RKO (cell line): ENCODE measurements around the gene SMG6.
"Not testable (repeated sequence)": the region's sequence is repeated elsewhere in the genome, so short reads cannot be mapped to it uniquely, and the experiment has no call there.

Experiments used
- DNase-seq: peaks from one replicate; pipeline ENCODE4 v3.0.0-alpha.2; 2016; ENCODE audit warnings: low spot score

SMG6 gene

DNA sequence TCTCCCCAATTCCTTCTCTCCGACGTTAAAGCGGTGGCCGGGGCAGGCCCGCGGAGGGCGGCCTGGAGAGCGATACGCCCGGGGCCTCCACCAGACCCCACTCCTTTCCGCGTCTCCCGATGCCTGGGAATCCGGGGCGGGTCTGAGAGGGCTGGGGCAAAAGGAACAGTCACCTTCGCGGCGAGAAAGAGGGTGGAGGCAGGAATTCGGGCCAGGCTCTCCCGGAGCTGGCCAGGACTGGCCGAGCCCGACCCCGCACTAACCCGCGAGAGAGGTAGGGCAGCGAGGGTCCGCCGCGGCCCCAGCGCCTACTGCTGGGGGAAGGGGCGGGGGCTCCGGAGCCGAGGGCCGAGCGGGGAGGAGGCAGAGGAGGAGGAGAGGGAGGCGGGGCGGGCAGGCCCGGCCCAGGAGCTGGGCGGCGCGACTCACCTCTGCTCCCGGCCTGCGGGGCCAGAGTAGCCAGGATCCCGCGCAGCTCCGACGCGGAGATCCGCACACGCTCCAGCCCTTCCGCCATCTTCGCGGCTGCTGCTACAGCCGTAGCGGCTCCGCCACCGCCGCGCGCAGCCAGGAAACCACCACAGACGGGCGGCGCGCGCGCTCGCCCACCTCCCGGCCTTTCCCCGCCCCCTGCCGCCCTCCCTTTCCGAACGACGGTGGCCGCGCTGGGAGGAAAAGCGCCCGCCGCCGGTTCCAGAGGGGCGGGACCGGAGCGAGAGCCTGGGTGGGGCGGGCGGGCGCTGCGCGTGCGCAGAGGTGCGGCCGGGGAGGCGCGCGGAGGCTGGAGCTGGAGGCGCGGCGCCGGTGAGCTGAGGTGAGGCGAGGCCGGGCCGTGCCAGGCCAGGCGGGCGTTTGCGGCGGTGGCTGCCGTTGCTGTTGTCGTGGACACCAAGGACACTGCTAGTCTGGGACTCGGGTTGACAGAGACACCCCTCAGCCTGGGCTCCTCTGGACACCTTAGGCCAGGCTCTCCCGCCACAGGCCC is at the start of gene SMG6, which contains the start of gene SRR:
Gene SMG6 (minus strand): TSS at position 582 of the 985 bp plus-strand sequence. CDS start 65 bp downstream, at position 517.
Gene SRR (plus strand): TSS at position 747 of the 985 bp plus-strand sequence. CDS start 11,611 bp downstream, outside the sequence.
- peak; percentile 86 for DNase-seq

DNA sequence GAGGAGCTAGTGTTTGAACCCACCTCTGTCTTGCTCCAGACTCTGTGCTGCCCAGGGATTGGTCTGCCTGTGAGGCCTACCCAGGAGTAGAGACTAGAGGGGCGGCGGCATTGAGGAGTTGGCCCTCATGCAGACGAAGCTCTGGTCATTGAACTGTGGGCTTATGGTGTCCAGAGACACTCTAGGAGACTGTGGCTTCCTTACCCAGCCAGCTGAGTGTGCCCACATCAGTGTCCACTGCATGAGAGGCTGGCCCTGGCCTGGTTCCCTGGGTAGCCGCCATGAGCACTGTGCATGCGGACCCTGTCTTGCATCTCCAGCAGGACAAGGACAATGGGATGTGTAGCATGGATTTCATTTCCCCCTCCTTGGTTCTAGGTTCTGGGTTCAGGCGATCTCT is 47.7 kb upstream of the SMG6 start:
- DNase-seq, result no peak

DNA sequence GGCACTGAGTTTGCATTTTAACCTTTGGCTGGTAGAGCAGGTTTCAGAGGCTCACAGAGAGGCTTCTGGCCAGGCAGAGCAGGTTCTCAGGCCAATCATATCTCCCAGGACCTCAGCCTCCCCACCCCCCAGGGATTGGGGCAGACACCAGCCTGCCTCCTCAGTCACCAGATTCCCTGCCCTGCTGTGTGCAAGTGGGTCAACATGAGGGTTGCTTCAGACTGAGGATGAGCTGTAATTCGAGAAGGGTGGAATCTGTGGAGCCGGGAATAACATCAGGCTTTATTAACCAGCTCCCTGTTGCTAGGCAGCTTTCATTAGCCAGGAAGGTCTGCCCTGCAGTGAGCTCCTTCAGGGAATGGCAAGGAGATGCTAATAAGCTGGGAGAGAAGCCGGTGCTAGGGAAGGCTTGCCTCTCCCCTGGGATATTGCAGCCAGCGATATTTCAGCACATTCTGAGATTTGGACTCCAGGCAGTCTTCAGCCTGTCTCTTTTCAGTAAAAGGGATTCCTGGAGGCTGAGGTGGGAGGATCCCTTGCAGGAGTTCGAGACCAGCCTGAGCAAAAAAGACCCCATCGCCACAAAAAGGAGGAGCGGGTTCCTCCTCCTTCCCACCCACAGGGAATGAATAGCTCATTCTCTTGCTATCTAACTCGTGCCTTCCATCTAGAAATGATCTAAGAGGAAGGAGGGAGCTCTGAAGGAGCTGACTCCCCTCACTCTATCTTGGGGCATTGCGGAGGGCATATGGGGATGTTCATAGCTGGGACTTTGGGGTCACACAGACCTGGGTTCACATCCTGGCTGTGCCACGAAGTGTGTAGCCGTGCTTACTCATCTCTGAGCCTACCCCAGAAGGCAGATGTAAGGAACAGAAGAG is 44.5 kb upstream of the SMG6 start:
- DNase-seq, result no peak

DNA sequence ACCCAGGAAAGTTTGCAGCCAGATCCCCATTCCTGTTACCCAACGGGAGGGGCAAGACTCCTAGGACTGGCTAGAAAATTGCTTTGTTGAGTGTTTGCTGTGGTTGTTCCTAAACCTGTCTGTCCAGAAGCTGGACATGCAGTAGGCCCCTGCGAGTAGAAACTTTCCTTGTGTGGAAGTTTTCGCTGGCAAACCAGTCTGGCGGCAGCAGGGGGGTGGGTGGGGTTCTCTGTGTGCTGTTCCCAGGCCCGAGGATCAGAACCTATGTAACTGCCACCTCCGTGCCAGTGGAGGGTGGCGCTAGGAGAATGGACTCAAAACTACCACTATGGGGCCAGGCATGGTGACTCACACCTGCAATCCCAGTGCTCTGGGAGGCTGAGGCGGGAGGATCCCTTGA is 42.9 kb upstream of the SMG6 start:
- no peak for DNase-seq

DNA sequence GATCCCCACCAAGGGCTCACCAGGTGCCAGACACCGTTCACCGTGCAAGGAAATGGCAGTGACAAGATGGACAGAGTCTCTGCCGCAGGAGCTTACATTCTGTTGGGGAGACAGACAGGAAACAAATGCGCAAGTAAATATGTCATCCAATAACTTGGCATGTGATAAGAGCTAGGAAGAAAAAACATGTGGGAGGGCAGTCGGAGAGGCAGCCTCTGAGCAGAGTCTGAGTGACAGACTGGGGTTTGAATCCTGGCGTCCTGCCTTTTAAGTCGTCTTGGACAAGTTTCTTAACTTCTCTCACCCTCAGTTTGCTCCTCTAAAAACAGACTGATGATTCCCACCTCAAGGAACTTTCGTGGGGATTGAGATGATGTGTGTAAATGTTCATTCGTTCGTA is 40.9 kb upstream of the SMG6 start:
- DNase-seq, result no peak

DNA sequence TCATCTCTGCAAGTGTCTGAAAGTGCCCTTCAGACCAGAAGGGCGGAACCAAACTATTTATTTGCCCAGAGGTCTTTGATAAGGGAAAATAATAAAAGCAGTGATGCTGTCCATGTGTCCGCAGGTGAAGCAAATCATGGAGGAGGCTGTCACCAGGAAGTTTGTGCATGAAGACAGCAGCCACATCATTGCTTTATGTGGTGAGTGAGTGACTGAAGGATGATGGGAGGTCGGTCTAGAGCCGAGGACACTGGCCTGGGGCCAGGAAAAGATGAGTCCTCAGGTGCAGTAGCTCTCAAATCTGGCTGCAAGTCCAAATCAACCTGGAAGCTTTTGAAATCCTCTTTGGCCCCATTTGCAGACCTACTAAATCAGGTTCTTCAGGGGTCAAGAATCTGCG is 39.8 kb upstream of the SMG6 start:
- peak; percentile 56 for DNase-seq

DNA sequence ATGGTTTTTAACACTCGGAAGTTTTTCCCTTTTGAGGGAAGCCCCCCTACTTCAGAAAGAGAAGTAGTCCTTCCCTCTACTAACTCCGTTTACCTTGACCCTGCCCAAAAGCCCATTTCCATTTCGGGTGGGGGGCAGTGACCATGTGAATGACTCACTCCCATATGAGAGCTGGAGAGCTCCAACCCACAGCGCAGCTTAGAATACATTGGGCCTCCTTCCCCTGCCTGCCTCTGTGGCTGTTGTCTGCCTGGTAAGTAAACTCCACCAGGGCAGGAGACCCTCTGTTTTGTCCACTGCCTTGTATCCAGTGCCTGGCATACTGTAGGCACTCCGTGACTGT is 34.7 kb upstream of the SMG6 start:
- DNase-seq, result no peak

DNA sequence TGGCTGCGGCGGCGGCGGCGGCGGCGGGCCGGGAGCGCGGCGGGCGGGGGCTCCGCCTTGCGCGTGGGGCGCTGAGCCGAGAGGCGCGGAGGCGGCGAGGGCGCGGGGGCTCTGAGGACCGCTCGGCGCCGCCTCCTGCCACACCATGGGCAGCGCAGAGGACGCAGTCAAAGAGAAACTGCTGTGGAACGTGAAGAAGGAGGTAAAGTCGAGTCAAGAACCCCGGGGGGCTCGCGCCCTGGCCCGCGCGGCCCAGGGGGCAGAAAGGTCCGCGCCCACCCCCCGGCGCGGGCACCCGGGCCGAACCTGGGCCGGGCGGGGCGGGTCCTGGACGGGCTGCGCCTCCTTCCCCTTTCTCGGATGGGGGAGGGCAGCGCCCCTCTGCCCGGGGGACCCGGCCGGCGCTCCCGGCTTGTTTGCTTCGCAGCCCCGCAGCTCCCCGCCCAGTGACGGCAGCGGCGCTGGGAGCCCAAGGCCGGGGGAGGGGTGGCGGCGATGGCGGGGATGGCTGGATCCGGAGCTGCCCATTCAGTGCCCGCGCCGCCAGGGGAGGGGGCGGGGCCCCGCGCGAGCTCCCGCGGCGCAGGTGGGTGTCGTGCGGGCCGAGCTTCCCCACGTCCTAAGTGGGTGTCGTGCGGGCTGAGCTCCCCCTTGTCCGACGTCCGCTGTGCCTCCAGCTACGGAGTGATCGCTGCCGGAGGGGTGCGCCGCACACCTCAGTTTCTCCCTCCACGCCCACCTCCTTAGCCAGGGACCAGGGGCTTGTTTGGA is 34.1 kb upstream of the SMG6 start:
- peak; percentile 54 for DNase-seq

DNA sequence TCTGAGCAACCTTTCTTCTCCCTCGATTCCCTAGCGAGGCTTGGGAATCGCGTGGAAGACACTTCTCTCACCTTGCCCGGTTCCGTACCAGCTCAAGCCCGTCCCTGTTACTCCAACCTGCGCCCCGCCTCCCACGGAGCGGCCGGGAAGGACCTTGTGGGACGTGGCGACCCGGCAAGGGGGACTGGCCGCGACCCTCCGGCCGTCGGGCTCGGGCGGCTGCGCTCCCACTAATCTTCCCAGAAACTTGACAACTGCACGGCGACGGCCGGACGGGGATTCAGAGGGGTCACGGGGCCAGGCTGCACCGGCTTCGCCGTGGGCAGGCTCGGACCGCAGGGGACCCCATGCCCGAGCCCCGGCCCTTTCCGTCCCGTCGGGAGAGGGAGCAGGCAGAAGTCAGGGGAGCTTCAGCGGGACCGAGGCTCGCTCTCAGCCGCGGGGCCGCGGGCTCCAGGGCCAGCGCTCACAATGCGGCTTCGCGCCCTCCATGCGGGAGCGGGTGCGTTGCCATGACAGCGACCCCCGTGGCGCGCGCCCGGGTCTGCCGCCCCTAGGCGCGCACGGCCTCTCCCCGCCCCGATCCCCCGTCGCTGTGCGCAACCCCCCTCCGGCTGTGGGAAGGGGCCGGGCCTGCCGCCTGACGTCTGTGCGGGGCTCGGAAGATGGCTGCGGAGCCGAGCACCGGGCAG is 33.4 kb upstream of the SMG6 start, which contains the start of gene SGSM2:
Gene SGSM2 (plus strand): TSS at position 650 of the 692 bp plus-strand sequence. CDS start 188 bp downstream, outside the sequence.
- DNase-seq, result peak; percentile 51

DNA sequence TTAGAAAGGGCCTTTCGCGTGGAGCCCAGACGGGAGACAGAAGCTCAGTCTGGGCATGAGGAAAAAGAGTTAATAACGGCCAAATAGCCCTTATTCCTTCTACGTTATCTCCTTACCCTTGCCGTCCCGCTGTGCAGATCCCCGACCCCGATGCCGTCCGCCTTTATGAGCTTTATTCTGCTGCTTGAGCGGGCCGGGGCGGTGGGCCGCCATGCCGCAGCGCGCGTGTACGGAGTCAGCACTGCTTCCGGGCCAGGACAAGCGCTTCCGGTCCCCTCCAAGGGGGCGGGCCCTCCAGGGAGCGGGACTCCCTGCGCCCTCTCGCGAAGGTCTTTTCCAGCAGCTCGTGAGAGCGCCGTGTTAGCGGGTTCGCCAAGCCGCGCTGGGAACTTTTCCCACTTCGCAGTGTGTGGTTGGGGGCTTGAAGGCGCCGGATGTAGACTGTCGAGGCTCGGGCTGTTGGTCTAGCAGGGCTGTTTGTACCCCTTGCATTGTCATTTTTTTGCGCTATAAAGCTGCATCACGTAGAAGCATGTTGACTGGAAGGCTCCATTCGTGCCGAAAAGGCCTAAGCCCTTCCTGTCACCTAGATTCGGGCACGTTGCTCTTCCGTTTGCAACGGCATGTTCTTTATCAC is 32.7 kb upstream of the SMG6 start, which contains the start of gene TSR1:
Gene TSR1 (minus strand): TSS at position 243 of the 637 bp plus-strand sequence. CDS start 30 bp downstream, at position 213.
- peak; percentile 91 for DNase-seq

DNA sequence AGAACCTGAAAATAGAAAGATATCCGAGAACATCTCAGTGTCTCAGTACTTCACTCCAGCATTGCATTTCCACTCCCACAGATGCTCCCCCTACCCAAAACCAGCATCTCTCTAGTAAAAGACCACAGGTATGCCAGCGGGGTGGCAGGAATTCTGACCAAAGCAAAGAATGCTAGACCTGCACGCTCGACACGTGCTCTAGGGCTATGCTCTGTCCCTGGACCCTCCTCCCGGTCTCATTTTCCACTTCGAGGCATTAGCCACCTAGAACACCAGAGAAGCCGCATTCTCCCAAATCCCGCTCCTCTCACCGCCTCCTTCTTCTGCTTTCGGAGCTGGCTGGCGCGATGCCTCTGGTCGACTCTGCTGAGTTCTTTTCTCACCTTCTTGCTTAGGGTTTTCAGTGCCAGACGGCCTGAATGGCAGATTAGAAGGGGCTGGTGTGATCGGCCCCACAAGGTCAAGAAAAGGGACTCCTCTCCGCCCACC is 32.2 kb upstream of the SMG6 start:
- no peak for DNase-seq

DNA sequence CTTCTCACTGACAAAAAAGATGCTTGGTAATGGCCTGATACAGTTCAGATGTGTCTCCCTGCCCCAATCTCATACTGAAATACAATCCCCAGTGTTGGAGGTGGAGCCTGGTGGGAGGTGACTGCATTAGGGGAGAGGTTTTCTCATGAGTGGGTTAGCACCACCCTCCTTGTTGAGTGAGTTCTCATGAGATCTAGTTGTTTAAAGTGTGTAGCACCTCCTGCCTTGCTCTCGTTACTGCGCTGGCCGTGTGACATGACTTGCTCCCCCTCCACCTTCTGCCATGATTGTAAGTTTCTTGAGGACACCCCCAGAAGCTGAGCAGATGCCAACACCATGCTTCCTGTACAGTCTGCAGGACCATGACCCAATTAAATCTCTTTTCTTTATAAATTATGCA is 27.7 kb upstream of the SMG6 start:
- DNase-seq, result no peak

DNA sequence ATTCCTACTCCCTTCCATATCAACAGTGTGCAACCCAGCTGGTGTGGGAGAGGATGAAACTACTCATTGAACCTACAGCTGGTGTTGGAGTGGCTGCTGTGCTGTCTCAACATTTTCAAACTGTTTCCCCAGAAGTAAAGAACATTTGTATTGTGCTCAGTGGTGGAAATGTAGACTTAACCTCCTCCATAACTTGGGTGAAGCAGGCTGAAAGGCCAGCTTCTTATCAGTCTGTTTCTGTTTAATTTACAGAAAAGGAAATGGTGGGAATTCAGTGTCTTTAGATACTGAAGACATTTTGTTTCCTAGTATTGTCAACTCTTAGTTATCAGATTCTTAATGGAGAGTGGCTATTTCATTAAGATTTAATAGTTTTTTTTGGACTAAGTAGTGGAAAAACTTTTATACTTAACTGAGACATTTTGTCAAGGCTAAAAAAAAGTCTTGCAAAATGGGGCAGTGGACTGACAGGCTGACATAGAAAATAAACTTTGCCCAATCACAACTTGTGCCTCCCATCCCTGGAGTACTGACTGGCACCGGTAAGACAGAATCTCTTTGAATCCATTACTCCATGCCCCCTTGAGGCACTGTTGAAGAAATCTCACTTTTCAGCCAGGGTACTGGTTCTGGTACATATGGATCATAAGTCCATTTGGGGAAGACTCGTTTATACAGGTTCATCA is 20.2 kb upstream of the SMG6 start:
- no peak for DNase-seq

DNA sequence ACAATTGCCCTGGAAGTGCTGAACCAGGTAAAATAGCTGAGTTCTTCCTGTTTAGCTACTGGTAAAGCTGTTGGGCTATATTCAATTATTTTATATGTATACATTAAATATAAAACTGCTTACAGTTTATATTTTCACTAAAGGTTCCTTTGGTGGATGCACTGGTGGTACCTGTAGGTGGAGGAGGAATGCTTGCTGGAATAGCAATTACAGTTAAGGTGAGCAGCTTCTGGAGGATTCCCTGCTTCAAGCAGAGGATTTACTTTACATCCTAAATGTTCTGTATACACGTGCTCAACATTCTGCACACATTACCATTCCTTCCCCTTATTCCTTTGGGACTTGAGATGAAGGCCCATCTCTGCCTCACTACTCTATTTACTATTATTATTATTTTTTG is 17.8 kb upstream of the SMG6 start:
- DNase-seq, result no peak

DNA sequence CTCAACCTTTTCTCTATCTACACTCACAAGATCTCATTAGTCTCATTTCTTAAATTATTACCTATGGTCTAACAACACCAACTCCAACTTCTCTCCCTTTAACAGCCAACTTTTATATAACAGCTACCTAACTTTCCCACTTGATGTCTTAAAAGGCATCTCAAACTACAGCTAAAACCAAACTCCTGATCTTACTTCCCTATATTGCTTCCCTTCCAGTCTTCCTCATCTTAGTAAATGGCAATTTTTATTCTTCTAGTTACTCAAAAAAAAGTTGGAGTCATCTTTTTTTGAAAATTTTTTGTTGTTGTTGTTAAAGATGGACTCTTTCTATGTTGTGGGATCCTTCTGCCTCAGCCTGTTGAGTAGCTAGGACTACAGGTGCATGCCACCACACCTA is 15.5 kb upstream of the SMG6 start:
- no peak for DNase-seq

DNA sequence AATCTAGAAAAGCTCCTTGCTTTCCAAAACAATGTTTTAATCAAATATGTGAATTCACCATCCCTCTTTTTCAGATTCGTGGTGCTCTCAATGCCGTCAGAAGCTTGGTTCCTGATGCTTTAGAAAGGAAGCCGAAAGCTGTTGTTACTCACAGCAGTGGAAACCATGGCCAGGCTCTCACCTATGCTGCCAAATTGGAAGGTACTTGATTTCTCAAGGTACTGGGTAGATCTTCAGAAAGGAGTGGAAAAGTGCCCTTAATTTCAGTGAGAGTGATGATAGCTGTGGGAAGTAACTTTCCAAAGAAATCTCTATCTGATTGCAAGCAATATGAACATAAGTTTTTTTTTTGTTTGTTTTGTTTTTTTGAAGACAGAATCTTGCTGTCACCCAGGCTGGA is 14.2 kb upstream of the SMG6 start:
- no peak for DNase-seq

DNA sequence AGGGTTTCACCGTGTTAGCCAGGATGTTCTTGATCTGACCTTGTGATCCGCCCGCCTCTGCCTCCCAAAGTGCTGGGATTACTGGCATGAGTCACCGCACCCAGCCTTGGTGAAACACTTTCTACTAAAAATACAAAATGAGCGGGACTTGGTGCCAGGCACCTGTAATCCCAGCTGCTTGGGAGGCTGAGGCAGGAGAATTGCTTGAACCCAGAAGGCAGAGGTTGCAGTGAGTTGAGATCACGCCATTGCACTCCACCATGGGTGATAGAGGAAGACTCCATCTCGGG is 13.3 kb upstream of the SMG6 start:
- not testable (repeated sequence) for DNase-seq

DNA sequence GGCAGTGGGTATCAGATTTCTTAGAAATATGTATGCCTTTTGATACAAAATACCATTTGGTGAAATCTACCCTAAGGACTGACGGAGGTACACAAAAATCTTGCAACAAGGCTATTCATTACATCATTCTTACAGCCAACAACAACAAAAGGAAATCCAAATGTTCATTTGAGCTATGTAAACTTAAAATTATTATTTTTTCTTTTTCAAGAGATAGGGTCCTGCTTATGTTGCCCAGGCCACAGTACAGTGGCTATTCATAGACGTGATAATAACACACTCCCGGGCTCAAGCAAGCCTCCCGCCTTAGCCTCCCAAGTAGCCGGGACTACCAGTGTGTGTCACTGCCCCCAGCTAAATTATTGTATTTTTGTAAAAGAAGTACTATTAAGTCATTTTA is 9.2 kb upstream of the SMG6 start:
- DNase-seq, result no peak

DNA sequence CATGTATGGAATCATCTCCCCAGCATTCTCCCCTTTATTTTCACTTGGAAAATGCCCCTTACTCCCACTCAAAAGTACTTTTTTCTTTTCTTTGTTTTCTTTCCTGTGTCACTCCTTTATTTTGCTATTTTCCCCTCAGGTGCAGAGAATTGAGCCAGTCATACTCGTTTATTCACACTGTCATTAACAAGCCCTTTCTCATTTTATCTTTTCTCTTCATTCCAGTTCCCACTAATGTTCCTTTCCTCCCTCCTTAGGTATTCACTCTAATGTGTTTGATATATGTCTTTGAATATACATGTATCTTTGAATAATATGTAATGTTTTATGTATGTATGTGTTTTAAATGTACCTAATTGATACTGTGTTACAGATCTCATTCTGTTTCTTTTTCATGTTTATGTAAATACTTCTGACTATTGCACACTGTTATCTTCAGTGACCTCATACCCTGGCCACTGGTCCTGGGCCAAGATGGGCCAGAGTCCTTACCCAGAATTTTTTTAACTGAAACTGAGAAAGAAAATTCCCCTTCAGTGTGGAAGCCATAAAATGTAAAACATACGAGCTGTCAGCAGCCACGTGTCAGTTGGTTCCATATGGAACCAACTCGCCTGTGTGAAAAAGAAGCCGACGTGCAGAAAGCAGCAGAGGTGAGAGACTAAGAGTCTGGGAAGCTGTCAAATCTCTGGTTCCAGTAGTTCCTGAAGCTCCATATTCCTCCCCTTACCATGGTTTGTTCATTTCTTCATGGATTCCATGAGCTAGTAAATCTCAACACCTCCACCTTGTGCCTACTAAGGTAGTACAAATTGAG is 6.0 kb upstream of the SMG6 start:
- no peak for DNase-seq
